ENCODE data around the gene PPP1R1C.
"Not testable (repeated sequence)": the region's sequence is repeated elsewhere in the genome, so short reads cannot be mapped to it uniquely, and the experiment has no call there.

The PPP1R1C gene

GRCh38 chr2:182015334-182016109 is 29.9 kb downstream of the PPP1R1C start:
- no peak for DNase-seq (ENCODE audit: low read depth)

- DNase-seq (ENCODE audit: low read depth), result no peak
Measured at GRCh38 chr2:182018218-182018617, 32.6 kb downstream of the PPP1R1C start.

- no peak for DNase-seq (ENCODE audit: low read depth)
Measured at GRCh38 chr2:182019731-182020130, 34.1 kb downstream of the PPP1R1C start.

- DNase-seq (ENCODE audit: low read depth), result no peak
Measured at GRCh38 chr2:182020286-182021070, 34.8 kb downstream of the PPP1R1C start.

DNA sequence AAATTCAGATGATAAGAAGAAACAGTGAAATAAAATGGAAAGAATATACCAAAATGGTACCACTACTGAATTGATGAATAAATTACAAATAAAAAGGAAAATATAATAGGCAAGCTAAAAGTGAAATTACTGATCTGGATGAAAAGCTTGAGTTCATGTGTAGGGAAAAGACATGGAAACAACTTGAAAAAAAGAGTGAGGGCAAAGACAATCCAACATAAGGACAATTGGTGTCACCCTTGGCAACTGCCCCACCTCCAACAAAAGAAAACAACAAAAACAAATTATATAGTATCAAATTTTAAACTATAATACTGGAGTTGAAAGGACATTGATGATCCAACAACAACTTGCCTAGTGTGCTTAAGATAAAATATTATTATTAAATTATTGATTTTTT is 37.6 kb downstream of the PPP1R1C start:
- DNase-seq (ENCODE audit: low read depth), result no peak

GRCh38 chr2:182030875-182031274 is 45.2 kb downstream of the PPP1R1C start:
- DNase-seq (ENCODE audit: low read depth), result not testable (repeated sequence)

DNA sequence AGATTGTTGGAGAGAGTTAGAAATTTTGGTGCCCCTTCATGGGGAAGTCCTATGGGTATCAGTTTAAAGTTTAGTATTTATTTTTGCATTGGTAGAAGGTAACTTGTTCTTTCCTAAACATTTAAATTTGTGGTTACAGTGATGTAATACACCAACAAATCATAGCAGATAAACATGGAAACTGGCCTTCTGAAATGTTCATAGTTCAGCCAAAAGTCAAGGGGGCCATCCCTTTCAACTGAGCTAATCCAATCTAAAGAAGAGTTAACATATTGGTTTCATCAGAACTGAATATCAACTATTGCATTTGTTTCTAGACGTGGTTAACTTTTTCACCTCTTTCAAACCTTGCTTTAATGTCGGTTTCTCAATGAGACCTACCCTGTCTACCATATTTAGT is 46.3 kb downstream of the PPP1R1C start:
- DNase-seq (ENCODE audit: low read depth), result no peak

DNA sequence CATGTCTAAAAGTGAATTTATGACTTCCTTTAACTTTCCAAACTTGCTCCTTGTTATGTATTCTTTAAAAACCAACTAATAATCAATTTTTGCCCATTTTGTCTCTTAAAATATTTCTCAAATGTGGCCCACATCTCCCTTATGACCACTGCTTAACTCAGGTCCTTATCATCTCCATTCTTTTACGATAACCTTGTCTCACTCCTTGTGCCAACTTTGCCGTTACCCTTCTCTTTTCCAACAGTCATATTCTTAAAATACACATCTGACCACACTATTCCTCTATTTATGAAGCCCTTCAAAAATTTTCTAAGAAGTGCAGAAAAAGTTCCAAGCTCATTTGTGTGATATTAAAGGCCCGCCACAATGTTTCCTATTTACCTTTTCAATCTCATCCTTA is 47.8 kb downstream of the PPP1R1C start:
- no peak for DNase-seq (ENCODE audit: low read depth)

DNA sequence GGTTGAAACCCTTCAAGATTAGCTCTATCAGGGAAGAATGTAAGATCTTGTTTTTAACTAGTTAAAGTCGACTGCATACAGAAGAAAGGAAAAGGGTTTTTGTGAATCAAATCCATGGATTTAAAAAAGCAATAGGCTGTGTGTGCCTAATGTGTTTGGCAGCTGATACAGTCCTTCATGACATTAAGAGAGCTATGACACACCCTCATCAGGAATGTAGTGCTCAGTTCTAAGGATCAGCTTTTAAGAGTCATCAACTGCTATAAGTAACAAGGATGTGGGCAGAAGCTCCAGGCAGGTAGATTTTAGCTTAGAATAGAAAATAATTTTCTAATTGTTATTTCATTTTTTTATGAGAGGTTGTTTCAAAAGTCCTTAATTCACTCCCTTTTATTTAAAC is 52.9 kb downstream of the PPP1R1C start:
- DNase-seq (ENCODE audit: low read depth), result no peak

DNA sequence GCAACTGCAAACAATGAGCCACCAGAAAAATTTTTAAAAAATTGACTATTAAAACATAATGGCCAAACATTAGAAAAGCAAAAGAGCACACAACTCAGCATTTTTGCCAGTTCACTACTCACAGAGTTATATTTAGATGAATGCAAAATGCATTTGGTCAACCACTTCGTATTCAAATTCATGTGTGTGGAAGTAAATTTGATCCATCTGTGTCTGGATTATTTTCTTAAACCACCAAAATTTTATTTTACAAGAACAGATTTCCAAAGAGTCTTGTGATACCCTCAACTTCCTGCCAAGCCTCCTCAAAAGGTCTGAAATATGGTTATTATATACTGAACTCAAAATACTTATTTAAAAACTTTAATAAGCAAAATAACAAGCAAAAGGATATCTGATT is 57.4 kb downstream of the PPP1R1C start:
- no peak for DNase-seq (ENCODE audit: low read depth)

DNA sequence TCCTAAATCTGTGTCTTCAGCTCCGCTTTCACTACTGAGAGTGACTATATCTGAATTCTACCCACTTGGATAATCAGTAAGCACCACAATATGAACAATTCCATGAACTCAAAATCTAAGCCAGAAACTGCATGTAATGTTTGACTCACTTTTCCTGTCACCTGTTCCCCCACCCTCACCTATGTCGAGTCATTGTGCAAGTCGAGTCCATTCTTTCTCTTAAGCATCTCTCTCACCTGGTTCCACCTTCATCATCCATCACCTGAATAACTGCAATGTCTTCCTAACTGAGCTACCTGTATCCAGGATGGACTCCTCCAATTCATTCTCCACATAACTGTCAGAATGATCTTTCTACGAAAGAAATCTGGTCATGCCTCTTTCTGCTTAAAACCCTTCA is 58.2 kb downstream of the PPP1R1C start:
- no peak for DNase-seq (ENCODE audit: low read depth)

GRCh38 chr2:182047544-182047943 is 61.9 kb downstream of the PPP1R1C start:
- no peak for DNase-seq (ENCODE audit: low read depth)

GRCh38 chr2:182048088-182048487 is 62.4 kb downstream of the PPP1R1C start:
- DNase-seq (ENCODE audit: low read depth), result no peak

DNA sequence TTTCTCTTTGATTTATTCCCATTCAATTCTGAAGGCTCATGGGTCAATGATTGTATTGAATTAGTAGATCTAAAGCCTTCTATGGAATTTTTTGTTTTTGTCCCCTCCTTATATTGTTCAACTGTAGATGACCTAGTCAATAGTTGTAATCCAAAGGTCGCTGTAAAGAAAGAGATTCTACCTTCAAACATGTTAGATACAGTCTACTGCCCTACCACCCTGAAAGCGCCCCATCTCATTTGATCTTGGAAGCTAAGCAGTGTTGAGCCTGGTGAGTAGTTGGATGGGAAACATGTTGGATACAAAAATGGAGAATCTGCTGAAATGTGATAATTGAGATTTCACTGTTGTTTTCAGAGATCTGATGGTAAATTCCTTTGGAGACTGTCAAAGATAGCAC is 63.0 kb downstream of the PPP1R1C start:
- DNase-seq (ENCODE audit: low read depth), result no peak

- no peak for DNase-seq (ENCODE audit: low read depth)
Measured at GRCh38 chr2:182049372-182050148, 63.9 kb downstream of the PPP1R1C start.

- DNase-seq (ENCODE audit: low read depth), result no peak
Measured at GRCh38 chr2:182050333-182051135, 64.9 kb downstream of the PPP1R1C start.

- DNase-seq (ENCODE audit: low read depth), result no peak
Measured at GRCh38 chr2:182055993-182056392, 70.3 kb downstream of the PPP1R1C start.

- no peak for DNase-seq (ENCODE audit: low read depth)
Measured at GRCh38 chr2:182057002-182057401, 71.3 kb downstream of the PPP1R1C start.

DNA sequence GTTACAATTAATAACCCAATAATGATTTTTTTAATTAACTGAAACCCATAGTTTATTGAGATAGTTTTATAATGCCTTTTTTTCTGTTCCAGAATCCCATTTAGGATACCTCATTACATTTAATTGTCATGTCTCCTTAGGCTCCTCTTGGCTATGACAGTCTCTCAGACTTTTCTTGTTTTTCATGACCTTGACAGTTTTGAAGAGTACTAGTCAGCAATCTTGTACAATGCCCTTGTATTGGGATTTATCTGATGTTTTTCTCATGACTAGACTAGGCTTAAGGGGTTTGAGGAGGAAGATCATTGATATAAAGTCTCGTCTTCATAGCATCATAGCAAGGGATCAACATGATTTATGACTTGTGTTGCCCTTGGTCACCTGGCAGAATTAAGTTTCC is 72.4 kb downstream of the PPP1R1C start:
- no peak for DNase-seq (ENCODE audit: low read depth)

DNA sequence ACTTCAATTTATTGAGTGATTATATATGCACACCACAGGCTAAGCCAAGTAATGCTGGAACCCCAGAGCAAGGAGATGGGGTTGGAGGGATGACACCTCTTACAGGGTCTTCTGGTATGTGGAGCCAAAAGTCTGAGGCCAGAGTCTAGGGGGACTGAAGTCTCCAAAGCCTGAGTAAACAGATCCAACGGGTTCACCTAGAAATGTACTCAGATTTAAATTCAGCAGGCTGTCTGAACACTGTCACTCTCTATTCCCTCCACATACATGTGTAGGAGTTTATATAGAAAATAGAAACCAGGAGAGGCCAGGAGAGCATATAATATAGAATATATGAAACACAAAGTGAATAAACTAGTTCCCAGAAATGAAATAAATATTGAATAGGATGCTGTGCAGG is 76.1 kb downstream of the PPP1R1C start:
- no peak for DNase-seq (ENCODE audit: low read depth)

DNA sequence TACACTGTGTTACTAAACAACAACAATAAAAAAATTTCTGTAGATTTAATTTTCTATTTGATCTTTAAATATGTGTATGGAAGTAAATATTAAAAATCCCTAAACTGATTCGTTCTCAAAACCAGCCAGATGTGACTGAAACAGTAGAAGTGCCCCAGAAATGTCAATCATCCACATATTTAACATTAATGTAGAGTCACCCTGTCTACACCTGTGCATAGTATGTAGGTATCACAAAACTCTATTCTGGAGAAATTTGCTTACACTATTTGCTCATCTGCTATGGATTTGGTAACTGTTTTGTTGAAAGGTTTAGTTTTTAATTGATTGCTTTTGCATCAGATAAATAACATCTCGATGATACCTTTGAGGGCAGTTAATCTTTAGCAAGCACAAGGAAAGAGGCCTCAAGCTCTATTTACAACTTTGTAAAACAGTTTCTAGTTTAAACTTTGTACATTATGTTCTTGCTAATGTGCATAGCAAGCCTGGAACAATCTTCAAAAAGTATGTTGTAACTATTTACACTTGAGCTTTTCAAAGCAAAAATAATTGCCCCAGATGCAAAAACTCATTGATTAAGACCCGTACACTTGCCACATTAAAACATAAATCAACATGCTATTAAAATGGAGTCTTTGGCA is 76.8 kb downstream of the PPP1R1C start:
- DNase-seq (ENCODE audit: low read depth), result no peak

Measured in T follicular helper cell (primary cell).